Smooth muscle cell (in vitro differentiated cells): ENCODE measurements around the gene ZMIZ1. TPM values are rescaled to one million over a fixed set of nuclear protein-coding genes. Genes with fewer than 3 reads are reported as not detected.
A peak's percentile ranks its signal among the peaks of the same experiment; 100 is the strongest.

Experiments used
- DNase-seq: peaks from one replicate; lab custom pipeline; 2025; ENCODE audit not compliant: unreplicated experiment; lab: John Stamatoyannopoulos, UW
- H2AFZ ChIP-seq: fragments of 200-600 bp; sonication (generic); 2 replicates; pipeline ENCODE4 v1.6.0; 2016; ENCODE audit warnings: antibody characterized with exemption, low read depth, mild to moderate bottlenecking
- H3F3A ChIP-seq: fragments of 200-600 bp; sonication (generic); 2 replicates; pipeline ENCODE4 v1.6.0; 2017; ENCODE audit warnings: antibody characterized with exemption, low read depth
- H3K27ac ChIP-seq: fragments of 200-600 bp; sonication (generic); 2 replicates; pipeline ENCODE4 v1.5.1; 2016; ENCODE audit warnings: low read depth, mild to moderate bottlenecking
- H3K27me3 ChIP-seq: fragments of 200-600 bp; sonication (generic); 2 replicates; pipeline ENCODE4 v1.6.1; 2016; ENCODE audit warnings: low read depth, mild to moderate bottlenecking
- H3K36me3 ChIP-seq: fragments of 200-600 bp; sonication (generic); 2 replicates; pipeline ENCODE4 v1.5.1; 2016; ENCODE audit warnings: low read depth
- H3K4me1 ChIP-seq: fragments of 200-600 bp; sonication (generic); 2 replicates; pipeline ENCODE4 v1.5.1; 2016; ENCODE audit warnings: low read depth
- H3K4me2 ChIP-seq: fragments of 200-600 bp; sonication (generic); 2 replicates; pipeline ENCODE4 v1.6.0; 2016; ENCODE audit warnings: mild to moderate bottlenecking
- H3K4me3 ChIP-seq: fragments of 200-600 bp; sonication (generic); 2 replicates; pipeline ENCODE4 v1.5.1; 2016; ENCODE audit warnings: mild to moderate bottlenecking
- H3K79me2 ChIP-seq: fragments of 200-600 bp; sonication (generic); 2 replicates; pipeline ENCODE4 v1.6.0; 2016; ENCODE audit warnings: low read depth, mild to moderate bottlenecking
- H3K9ac ChIP-seq: fragments of 200-600 bp; sonication (generic); 2 replicates; pipeline ENCODE4 v1.6.0; 2016; ENCODE audit warnings: low read depth
- H3K9me3 ChIP-seq: fragments of 200-600 bp; sonication (generic); replicated peaks from 2 replicates; pipeline ENCODE4 v1.5.1; 2016; ENCODE audit warnings: low read depth
- H4K20me1 ChIP-seq: fragments of 200-600 bp; sonication (generic); 2 replicates; pipeline ENCODE4 v1.6.0; 2016; ENCODE audit warnings: low read depth
- CTCF ChIP-seq: fragments of 200-600 bp; sonication (generic); IDR thresholded peaks from 2 replicates; pipeline ENCODE4 v1.5.1; 2017; ENCODE audit warnings: borderline replicate concordance, mild to moderate bottlenecking, antibody characterized with exemption; ENCODE audit not compliant: insufficient read depth, poor library complexity, severe bottlenecking
- WGBS: methylation state at CpG from one replicate; pipeline ENCODE4 v1.1.7; 2016; ENCODE audit warnings: low lambda C conversion rate; 5-methylcytosine and 5-hydroxymethylcytosine counted together
- polyA plus RNA-seq: library from polyadenylated mRNA; unstranded; fragments of >200 nt; fragmentation: Nextera tagmentation; extraction: Ambion mirVana; gene quantifications from 2 replicates; pipeline ENCODE4 v1.2.1, GENCODE V29; 2016
- total RNA-seq: library from RNA; depleted of rRNA; stranded (reverse); fragments of >200 nt; gene quantifications from 2 replicates; pipeline ENCODE4 v1.2.3, GENCODE V29; 2014

The ZMIZ1 gene
- total RNA-seq, result 12.0 and 31.3 TPM in 2 replicates
- polyA plus RNA-seq, result 24.2 and 28.9 TPM in 2 replicates

GRCh38 chr10:79068562-79069324 lies at the start of gene ZMIZ1:
TSS of gene ZMIZ1 (plus strand) at chr10:79068966. CDS start at chr10:79201633, 132,667 bp downstream.
- H3F3A ChIP-seq, result peaks cover 16% of the 10 kb centered on the region
- peaks cover 44% of the 10 kb centered on the region for H3K79me2 ChIP-seq
- WGBS, result under 1% methylated on average over 87 of the region's 92 CpGs
- peak within 1 kb of the TSS; percentile 88 for H3K27ac ChIP-seq
- peak; percentile 22 for TF ChIP-seq CTCF
- H3K4me2 ChIP-seq, result peak within 1 kb of the TSS; percentile 99
- no peaks in the 10 kb centered on the region for H3K9me3 ChIP-seq
- H4K20me1 ChIP-seq, result peaks cover 44% of the 10 kb centered on the region
- H3K9ac ChIP-seq, result peak within 1 kb of the TSS; percentile 82
- H3K4me3 ChIP-seq, result peak within 1 kb of the TSS; percentile 93
- H2AFZ ChIP-seq, result peak within 1 kb of the TSS; percentile 62
- H3K27me3 ChIP-seq, result no peaks in the 10 kb centered on the region
- no peaks in the 10 kb centered on the region for H3K36me3 ChIP-seq
- peak; percentile 73 for DNase-seq
- H3K4me1 ChIP-seq, result peaks cover 21% of the 10 kb centered on the region

GRCh38 chr10:79019441-79020014 lies 49.2 kb upstream of the ZMIZ1 start:
- no peaks in the 10 kb centered on the region for H3K36me3 ChIP-seq
- TF ChIP-seq CTCF, result no peak
- DNase-seq, result no peak

GRCh38 chr10:79020015-79020491 lies 48.7 kb upstream of the ZMIZ1 start:
- Histone ChIP-seq H3K79me2 (no peaks in the 10 kb centered on the region), H3K4me2 (no peak overlapping the region), H3K4me3 (no peak overlapping the region), H4K20me1 (no peaks in the 10 kb centered on the region), H3K27ac (peak overlapping the region; percentile 29), H3K9me3 (no peaks in the 10 kb centered on the region), H3K4me1 (no peaks in the 10 kb centered on the region), H3K9ac (no peak overlapping the region), H3K27me3 (no peaks in the 10 kb centered on the region), H3F3A (peaks cover 13% of the 10 kb centered on the region), H2AFZ (no peak overlapping the region), H3K36me3 (no peaks in the 10 kb centered on the region)
- no peak for DNase-seq
- 69% methylated on average over 5 of the region's 5 CpGs for WGBS
- TF ChIP-seq CTCF, result no peak

More at GRCh38 chr10:79019441-79020014, 49.2 kb upstream of the ZMIZ1 start:
- Histone ChIP-seq H3K4me2 (no peak overlapping the region), H3F3A (peaks cover 13% of the 10 kb centered on the region), H3K4me3 (no peak overlapping the region), H3K9ac (no peak overlapping the region), H3K27ac (peak overlapping the region; percentile 63), H3K79me2 (no peaks in the 10 kb centered on the region), H3K9me3 (no peaks in the 10 kb centered on the region), H2AFZ (no peak overlapping the region), H3K4me1 (no peaks in the 10 kb centered on the region), H3K27me3 (no peaks in the 10 kb centered on the region), H4K20me1 (no peaks in the 10 kb centered on the region)
- 93% methylated on average over 5 of the region's 5 CpGs for WGBS
